ENCODE measurements around the gene PRR13.

DNA sequence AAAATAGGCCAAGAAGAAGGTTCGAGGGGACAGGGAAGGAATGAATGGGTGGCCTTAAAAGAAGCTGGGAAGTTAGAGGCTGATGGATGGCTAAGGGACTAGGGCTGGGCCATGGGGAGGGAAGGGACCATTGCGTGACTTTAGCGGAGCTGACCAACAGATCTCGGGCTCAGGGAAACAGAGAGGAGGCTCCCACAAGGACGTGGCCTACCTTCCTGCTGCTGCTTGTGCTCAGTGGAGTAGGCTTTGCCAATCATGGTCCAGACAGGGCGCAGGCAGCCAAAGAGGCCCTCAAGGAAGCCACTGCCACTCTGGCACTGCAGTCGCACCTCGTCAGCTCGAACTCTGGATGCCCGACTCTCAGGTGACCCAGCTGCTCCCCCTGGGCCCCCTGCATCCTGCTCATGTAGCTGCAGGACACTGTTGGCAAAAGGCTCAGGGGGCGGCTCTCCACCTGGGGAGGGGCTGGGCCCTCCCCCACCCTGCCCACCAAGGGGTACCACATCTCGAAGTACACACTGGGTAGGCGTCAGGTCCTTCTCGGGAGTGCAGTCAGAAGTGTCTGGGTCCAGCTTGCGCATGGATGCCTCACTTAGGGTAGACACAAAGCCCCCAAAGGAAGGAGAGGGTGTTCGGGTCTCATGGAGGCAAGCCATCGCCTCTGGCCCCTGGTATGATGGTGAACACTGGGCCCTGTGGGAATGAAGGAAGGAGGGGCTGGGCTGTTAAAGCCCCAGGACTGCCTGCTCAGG is 45.4 kb downstream of the PRR13 start:
- TF ChIP-seq, protein P1, sequence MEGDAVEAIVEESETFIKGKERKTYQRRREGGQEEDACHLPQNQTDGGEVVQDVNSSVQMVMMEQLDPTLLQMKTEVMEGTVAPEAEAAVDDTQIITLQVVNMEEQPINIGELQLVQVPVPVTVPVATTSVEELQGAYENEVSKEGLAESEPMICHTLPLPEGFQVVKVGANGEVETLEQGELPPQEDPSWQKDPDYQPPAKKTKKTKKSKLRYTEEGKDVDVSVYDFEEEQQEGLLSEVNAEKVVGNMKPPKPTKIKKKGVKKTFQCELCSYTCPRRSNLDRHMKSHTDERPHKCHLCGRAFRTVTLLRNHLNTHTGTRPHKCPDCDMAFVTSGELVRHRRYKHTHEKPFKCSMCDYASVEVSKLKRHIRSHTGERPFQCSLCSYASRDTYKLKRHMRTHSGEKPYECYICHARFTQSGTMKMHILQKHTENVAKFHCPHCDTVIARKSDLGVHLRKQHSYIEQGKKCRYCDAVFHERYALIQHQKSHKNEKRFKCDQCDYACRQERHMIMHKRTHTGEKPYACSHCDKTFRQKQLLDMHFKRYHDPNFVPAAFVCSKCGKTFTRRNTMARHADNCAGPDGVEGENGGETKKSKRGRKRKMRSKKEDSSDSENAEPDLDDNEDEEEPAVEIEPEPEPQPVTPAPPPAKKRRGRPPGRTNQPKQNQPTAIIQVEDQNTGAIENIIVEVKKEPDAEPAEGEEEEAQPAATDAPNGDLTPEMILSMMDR (IDR thresholded peaks at IDR 0.05) = no peak
- TF ChIP-seq EP300 (IDR thresholded peaks at IDR 0.05; ENCODE audit: low read depth) (no peak), POLR2AphosphoS5 (IDR thresholded peaks at IDR 0.05) (peak in 1 of 3 donors; percentile 12)

Measured in transverse colon (tissue), 4 donors.